Immature natural killer cell (primary cell): ENCODE data around the gene HECW1. TPM values are rescaled to one million over a fixed set of nuclear protein-coding genes. Genes with fewer than 3 reads are reported as not detected.

Source experiments
- DNase-seq, 3 donors: peaks; one replicate each; pipeline ENCODE4 v3.0.0; 2022; ENCODE audit warnings: mixed read lengths in 1 of 3
- H3K27ac Mint-ChIP-seq, 6 donors: one replicate each; pipeline ENCODE4 v1.8.0; 2020; ENCODE audit warnings: mixed read lengths in 6 of 6, mild to moderate bottlenecking in 5 of 6, inconsistent platforms in 4 of 6, moderate library complexity in 3 of 6
- H3K27me3 Mint-ChIP-seq, 3 donors: one replicate each; pipeline ENCODE4 v1.8.0; 2020 to 2021; ENCODE audit warnings: low read depth in 3 of 3, mild to moderate bottlenecking in 3 of 3, mixed read lengths in 3 of 3, moderate library complexity in 3 of 3, inconsistent platforms in 1 of 3
- H3K36me3 Mint-ChIP-seq, 3 donors: one replicate each; pipeline ENCODE4 v1.8.0; 2020; ENCODE audit warnings: mixed read lengths in 3 of 3, inconsistent platforms in 2 of 3, mild to moderate bottlenecking in 2 of 3
- H3K4me1 Mint-ChIP-seq, 2 donors: one replicate each; pipeline ENCODE4 v1.8.0; 2020; ENCODE audit warnings: inconsistent platforms in 2 of 2, mild to moderate bottlenecking in 2 of 2, mixed read lengths in 2 of 2, moderate library complexity in 1 of 2
- H3K4me3 Mint-ChIP-seq, 5 donors: one replicate each; pipeline ENCODE4 v1.8.0; 2020; ENCODE audit warnings: mild to moderate bottlenecking in 5 of 5, mixed read lengths in 5 of 5, inconsistent platforms in 3 of 5, moderate library complexity in 3 of 5
- H3K9me3 Mint-ChIP-seq, 6 donors: one replicate each; pipeline ENCODE4 v1.8.0; 2020; ENCODE audit warnings: mild to moderate bottlenecking in 6 of 6, mixed read lengths in 6 of 6, inconsistent platforms in 4 of 6, moderate library complexity in 3 of 6
- polyA plus RNA-seq, 3 donors: library from polyadenylated mRNA; unstranded; fragments of 300-500 nt; fragmentation: Illumina TruSeq; gene quantifications; one replicate each; pipeline ENCODE4 v1.2.3, GENCODE V29; 2021

The HECW1 gene
- polyA plus RNA-seq, 3 donors from 2014 or later = not detected

DNA sequence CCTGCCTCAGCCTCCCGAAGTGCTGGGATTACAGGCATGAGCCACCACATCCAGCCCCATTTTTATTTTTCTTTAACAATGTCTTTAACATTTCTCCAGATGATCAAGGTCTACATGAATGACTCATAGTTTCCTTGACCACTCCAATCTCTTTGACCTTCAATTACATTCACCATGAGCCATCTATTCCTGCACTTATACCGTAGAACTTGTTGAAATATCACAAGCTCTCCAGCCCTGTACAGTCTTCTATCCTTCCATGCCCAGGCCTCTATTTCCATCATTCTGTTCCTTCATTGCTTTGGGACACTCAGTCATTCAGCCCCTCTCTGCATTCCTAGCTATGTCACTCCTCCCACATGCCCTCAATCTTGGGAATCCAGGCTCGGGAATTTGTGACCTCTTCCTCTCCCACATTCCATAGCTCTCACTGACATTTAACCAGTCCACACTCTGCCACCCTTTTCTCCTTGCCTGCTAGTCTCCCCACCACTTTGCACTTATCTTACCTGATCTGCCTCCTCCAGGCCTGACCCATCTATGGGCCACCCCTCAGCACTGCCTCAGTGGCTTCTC lies 318.7 kb downstream of the HECW1 start:
- Mint-ChIP-seq H3K9me3 (no peaks in the 10 kb centered on the region), H3K27ac (no peak overlapping the region), H3K4me3 (no peak overlapping the region), H3K27me3 (no peaks in the 10 kb centered on the region), H3K4me1 (no peaks in the 10 kb centered on the region), H3K36me3 (no peaks in the 10 kb centered on the region)
- no peak for DNase-seq

DNA sequence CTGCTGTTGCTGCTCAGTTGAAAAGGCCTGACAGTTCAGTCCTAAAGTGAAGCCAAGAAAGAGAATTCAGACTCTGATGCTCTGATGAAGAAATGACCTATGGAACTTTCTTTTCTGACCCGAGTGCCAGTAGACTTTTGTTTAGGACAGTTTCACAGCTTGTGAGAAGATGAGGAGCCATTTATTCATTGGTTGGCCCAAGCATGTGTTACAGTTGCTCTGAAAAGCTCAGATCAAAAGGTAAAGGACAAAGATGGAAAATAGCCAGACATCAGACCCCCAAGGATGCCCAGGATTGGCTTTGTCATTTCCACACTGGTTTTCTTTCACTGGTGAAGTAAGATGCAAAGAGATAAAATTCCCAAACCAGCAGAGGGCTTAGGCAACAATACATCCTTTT lies 321.2 kb downstream of the HECW1 start:
- H3K27ac Mint-ChIP-seq = no peak overlapping the region
- H3K4me3 Mint-ChIP-seq = no peak overlapping the region

DNA sequence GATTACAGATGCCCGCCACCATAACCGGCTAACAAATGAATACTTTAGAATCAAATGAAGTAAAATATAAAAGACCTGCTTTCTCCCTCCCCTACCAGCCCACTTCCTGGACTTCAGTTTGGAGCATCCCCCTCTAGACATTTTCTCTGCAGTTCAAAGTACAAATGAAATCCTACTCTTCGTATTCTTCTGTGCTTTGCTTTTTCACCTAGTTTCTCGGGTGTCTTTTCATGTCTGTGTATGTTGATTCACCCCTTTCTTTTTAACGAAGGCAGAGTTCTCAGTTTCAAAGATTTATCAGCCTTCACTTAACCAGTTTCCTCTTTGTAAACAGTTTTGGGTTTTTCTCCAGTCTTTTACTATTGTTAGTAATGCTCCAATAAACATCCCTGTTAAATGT lies 324.6 kb downstream of the HECW1 start:
- no peaks in the 10 kb centered on the region for H3K27me3 Mint-ChIP-seq
- no peaks in the 10 kb centered on the region for H3K4me1 Mint-ChIP-seq
- DNase-seq = no peak
- no peaks in the 10 kb centered on the region for H3K36me3 Mint-ChIP-seq
- no peak overlapping the region for H3K27ac Mint-ChIP-seq
- no peaks in the 10 kb centered on the region for H3K9me3 Mint-ChIP-seq
- H3K4me3 Mint-ChIP-seq = no peak overlapping the region

More for the DNA sequence above, 321.2 kb downstream of the HECW1 start:
- H3K4me1 Mint-ChIP-seq = no peaks in the 10 kb centered on the region
- no peaks in the 10 kb centered on the region for H3K9me3 Mint-ChIP-seq
- H3K27me3 Mint-ChIP-seq = no peaks in the 10 kb centered on the region
- no peak for DNase-seq
- H3K36me3 Mint-ChIP-seq = no peaks in the 10 kb centered on the region

DNA sequence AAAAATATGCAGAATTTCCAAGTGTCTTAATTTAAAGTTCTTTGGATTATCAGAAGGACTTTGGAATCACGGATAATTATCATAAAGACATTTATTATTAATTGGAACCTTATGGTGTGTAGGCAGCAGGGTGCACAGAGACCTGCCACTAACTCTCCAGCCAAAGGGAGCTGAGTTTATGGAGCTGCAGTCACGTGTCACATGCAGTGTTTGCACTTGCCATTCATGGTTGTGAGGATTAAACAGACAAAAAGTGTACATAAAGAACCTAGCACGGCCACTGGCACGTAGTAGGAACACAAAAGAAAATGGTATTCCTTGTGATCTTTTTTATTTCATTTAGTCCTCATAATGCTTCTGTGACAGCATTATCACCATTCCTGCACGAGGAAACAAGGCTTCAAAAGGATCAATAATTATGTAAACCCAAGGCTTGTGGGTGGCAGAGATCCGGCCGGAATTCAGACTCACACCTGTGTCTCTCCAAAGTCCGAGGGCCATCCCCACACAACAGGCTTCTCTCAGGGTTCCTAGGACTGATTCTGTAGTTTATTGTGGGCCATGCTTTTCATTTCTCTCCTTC lies 326.5 kb downstream of the HECW1 start:
- no peak overlapping the region for H3K4me3 Mint-ChIP-seq
- peaks cover 0 to 5% (median 0%) of the 10 kb centered on the region in 3 donors for H3K27me3 Mint-ChIP-seq
- H3K4me1 Mint-ChIP-seq = no peaks in the 10 kb centered on the region
- H3K9me3 Mint-ChIP-seq = no peaks in the 10 kb centered on the region
- DNase-seq = no peak
- no peaks in the 10 kb centered on the region for H3K36me3 Mint-ChIP-seq
- no peak overlapping the region for H3K27ac Mint-ChIP-seq

DNA sequence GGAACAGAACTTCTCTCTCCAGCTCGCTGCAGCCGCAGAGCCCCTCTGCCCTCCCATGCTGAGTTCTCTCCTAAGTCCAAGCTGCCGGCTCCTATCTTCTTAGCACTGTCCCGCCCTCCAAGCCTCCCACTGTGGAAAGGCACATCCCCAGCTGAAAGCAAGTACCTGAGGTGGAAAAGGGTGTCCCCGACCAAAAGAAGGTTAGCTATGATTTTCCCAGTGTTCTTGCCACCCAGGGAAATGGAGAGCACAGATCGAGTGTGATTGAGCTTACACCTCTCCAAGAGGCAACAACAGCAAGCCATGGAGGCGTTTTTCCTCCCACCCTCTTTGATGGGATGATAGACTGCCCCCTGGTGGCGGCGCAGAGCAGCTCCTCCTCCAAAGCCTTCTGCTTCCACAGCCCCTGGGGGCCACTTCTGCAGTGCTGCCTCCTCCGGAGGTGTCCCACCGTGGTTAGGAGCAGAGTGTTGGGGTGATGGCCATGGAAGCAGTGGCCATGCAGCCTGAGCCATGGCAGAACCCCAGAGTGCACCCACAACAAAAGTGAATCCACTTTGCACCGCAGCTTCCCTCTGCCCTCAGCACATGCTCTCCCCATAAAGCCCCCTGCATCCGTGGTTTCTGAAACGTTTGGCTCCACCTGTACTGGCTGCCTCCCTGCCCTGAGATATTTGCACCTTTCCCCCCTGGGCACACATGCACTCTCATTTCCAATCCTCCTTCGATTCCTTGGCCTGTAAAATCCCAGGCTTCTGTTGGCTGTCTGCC lies 327.4 kb downstream of the HECW1 start:
- Mint-ChIP-seq H3K9me3 (no peaks in the 10 kb centered on the region), H3K27me3 (peaks cover 0 to 7% (median 0%) of the 10 kb centered on the region in 3 donors), H3K4me3 (no peak overlapping the region), H3K27ac (no peak overlapping the region), H3K4me1 (no peaks in the 10 kb centered on the region), H3K36me3 (no peaks in the 10 kb centered on the region)
- DNase-seq = peak; percentile 2 to 31 (median 27)

DNA sequence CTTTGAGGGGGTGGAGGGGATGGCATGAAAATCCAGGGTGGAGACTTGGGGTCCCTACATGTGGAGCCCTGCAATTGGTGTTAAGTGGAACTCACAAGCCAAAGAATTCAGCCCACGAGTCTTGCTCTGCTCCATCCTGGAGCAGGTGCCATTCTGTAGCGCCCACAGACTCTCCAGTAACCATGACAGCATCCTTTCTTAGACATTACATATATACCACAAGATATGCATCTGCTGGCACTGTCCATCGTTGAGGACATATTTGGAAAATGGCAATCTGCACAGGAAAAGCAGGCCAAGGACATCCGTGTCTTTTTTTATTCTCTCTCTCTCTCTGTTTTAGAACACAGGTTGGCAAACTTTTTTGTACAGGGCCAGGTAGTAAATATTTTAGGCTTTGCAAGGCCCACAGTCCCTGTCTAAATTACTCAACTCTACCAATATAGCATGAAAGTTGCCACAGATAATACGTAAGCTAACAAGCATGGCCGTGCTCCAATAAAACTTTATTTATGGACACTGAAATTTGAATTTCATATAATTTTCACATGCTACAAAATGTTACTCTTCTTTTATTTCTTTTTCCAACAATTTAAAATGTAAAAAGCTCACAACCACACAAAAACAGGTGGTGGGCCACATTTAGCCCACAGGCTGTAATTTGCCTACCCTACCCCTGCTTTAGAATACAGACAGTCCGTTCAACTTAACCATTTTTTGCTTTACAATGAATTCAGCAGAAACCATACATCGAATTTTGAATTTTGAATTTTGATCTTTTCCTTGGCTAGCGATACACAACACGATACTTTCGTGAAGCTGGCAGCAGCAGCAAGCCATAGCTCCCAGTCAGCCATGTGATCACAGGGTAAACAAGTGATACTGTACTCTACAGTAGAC lies 329.0 kb downstream of the HECW1 start:
- H3K4me1 Mint-ChIP-seq = no peaks in the 10 kb centered on the region
- H3K27ac Mint-ChIP-seq = no peak overlapping the region
- peaks cover 0 to 12% (median 0%) of the 10 kb centered on the region in 3 donors for H3K27me3 Mint-ChIP-seq
- no peak for DNase-seq
- H3K4me3 Mint-ChIP-seq = no peak overlapping the region
- no peaks in the 10 kb centered on the region for H3K9me3 Mint-ChIP-seq
- H3K36me3 Mint-ChIP-seq = no peaks in the 10 kb centered on the region

DNA sequence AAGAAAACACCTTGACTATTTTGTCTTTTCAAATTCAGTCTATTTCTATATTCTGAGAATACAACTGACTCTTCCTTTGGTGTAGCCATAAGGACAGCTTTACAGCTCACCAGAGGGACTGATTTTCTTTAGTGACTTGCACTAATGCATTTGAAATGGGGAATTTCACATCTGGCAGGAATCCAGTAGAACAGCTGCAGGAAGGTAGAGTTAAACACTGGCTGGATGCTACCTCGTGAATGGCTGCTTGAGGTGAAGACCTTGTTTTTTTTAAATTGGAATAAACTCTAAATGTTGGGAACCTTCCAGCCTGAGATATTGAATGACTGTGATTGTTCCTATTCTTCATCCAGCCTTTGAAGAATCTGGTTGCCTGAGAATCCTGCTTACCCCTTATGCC lies 330.9 kb downstream of the HECW1 start:
- Mint-ChIP-seq H3K9me3 (no peaks in the 10 kb centered on the region), H3K4me1 (no peaks in the 10 kb centered on the region), H3K27ac (no peak overlapping the region), H3K36me3 (no peaks in the 10 kb centered on the region), H3K4me3 (no peak overlapping the region), H3K27me3 (peaks cover 0 to 12% (median 0%) of the 10 kb centered on the region in 3 donors)
- DNase-seq = no peak

DNA sequence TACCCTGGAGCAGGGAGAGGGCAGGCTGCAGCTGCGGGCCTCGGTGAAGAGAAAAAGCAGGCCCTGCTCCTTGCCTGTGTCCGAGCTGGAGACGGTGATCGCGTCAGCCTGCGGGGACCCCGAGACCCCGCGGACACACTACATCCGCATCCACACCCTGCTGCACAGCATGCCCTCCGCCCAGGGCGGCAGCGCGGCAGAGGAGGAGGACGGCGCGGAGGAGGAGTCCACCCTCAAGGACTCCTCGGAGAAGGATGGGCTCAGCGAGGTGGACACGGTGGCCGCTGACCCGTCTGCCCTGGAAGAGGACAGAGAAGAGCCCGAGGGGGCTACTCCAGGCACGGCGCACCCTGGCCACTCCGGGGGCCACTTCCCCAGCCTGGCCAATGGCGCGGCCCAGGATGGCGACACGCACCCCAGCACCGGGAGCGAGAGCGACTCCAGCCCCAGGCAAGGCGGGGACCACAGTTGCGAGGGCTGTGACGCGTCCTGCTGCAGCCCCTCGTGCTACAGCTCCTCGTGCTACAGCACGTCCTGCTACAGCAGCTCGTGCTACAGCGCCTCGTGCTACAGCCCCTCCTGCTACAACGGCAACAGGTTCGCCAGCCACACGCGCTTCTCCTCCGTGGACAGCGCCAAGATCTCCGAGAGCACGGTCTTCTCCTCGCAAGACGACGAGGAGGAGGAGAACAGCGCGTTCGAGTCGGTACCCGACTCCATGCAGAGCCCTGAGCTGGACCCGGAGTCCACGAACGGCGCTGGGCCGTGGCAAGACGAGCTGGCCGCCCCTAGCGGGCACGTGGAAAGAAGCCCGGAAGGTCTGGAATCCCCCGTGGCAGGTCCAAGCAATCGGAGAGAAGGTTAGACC lies 332.5 kb downstream of the HECW1 start:
- Mint-ChIP-seq H3K36me3 (no peaks in the 10 kb centered on the region), H3K4me3 (no peak overlapping the region), H3K27ac (no peak overlapping the region), H3K4me1 (no peaks in the 10 kb centered on the region), H3K9me3 (no peaks in the 10 kb centered on the region), H3K27me3 (peaks cover 0 to 12% (median under 1%) of the 10 kb centered on the region in 3 donors)
- DNase-seq = no peak

DNA sequence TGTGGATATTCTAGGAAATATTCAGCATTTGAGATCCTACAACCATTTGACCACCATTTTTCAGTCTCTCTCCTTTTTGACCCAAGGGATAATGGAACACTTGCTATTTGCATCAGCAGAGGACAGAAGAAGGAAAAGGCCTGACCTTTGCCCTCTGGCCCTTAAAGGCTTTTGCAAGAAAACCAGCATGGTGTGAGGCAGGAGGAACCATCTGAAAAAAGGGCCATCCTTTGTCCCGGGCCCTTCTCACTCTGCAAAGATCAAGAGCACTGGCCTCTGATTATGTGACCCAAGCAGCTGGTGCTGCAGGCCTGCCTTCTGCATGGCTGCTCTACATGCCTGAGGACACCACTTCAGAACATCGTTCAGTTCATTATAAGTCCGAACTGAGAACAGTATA lies 337.1 kb downstream of the HECW1 start:
- Mint-ChIP-seq H3K4me3 (no peak overlapping the region), H3K4me1 (no peaks in the 10 kb centered on the region), H3K9me3 (no peaks in the 10 kb centered on the region), H3K27ac (no peak overlapping the region), H3K27me3 (peaks cover 0 to 14% (median 1%) of the 10 kb centered on the region in 3 donors), H3K36me3 (no peaks in the 10 kb centered on the region)
- DNase-seq = no peak

DNA sequence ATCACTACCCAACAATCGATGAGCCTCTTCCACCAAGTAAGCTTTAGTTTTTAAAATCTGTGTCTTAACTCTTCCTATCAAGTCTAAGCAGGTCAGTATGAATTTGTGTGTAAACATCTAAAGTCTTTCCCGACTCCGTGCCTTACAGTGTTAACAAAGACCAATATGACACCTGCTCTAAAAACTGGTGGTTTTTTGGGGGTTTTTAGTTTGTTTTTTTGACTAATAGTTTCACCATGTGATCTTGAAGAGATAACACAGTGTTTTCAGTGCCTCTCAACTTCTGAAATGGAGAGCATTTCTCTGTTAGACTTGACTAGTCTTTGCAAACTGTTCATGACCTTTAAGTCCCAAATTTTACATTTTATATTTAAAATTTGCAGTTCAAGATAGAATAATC lies 338.4 kb downstream of the HECW1 start:
- H3K27me3 Mint-ChIP-seq = peaks cover 0 to 13% (median 3%) of the 10 kb centered on the region in 3 donors
- no peaks in the 10 kb centered on the region for H3K36me3 Mint-ChIP-seq
- H3K9me3 Mint-ChIP-seq = no peaks in the 10 kb centered on the region

DNA sequence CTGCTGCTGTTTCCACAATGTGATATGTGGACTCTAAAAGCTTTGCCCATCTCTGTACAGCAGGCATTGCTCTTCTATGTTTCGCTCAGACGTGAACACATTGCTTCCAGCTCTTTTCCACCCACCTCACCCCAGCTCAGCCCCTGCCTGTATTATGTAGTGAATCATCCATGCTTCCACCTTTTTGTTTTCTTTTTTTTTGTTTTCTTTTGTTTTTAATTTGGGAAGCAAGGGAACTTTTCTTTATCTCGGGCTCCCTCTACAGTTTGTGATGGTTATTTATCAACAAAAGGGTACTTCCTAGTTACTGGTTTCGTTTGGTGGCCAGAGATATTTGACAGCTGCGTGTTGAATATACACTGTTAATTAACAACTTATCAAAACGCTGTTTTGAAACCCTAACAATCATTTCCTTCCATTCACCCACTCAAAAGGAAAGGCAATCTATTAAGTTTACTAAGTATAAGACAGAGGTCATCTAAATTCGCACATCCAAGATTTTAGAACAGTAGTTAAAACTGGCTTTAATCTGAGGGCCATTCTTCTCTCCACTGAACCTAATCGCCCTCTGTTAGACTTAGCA lies 342.6 kb downstream of the HECW1 start:
- DNase-seq = peak in 1 of 3 donors; percentile 8
- no peaks in the 10 kb centered on the region for H3K36me3 Mint-ChIP-seq
- no peak overlapping the region for H3K4me3 Mint-ChIP-seq

More for the DNA sequence above, 338.4 kb downstream of the HECW1 start:
- Mint-ChIP-seq H3K4me1 (peaks cover 0 to 4% of the 10 kb centered on the region in 2 donors), H3K27ac (no peak overlapping the region), H3K4me3 (no peak overlapping the region)
- no peak for DNase-seq

DNA sequence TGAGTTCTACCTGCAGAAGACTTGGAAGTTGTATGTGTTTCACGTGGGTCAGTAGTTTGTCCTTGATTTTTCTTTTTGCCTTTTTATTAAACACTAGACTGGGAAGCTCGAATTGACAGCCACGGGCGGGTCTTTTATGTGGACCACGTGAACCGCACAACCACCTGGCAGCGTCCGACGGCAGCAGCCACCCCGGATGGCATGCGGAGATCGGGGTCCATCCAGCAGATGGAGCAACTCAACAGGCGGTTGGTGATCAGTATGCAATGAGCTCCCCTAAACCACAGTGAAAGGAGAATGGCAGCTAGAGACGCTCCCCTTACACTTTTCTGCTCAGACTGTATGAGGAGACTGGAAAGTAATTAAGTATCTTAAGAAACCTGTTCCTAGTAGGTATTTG lies 343.8 kb downstream of the HECW1 start:
- H3K27me3 Mint-ChIP-seq = peaks cover 2 to 10% (median 3%) of the 10 kb centered on the region in 3 donors
- H3K36me3 Mint-ChIP-seq = no peaks in the 10 kb centered on the region
- no peak overlapping the region for H3K4me3 Mint-ChIP-seq
- no peaks in the 10 kb centered on the region for H3K9me3 Mint-ChIP-seq
- H3K4me1 Mint-ChIP-seq = peaks cover 0 to 4% of the 10 kb centered on the region in 2 donors
- no peak for DNase-seq
- no peak overlapping the region for H3K27ac Mint-ChIP-seq

More for the DNA sequence above, 342.6 kb downstream of the HECW1 start:
- Mint-ChIP-seq H3K4me1 (peaks cover 0 to 4% of the 10 kb centered on the region in 2 donors), H3K27ac (no peak overlapping the region), H3K27me3 (peaks cover 0 to 14% (median 3%) of the 10 kb centered on the region in 3 donors), H3K9me3 (no peaks in the 10 kb centered on the region)
